CD4-positive, alpha-beta T cell treated with Interleukin-2 at 100 ng/mL for 4 hours (primary cell): ENCODE data around the gene ISYNA1.

Experiments used
- DNase-seq: peaks from one replicate; pipeline ENCODE4 v3.0.0-alpha.2; 2020; ENCODE audit warnings: low spot score

ISYNA1 gene

DNA sequence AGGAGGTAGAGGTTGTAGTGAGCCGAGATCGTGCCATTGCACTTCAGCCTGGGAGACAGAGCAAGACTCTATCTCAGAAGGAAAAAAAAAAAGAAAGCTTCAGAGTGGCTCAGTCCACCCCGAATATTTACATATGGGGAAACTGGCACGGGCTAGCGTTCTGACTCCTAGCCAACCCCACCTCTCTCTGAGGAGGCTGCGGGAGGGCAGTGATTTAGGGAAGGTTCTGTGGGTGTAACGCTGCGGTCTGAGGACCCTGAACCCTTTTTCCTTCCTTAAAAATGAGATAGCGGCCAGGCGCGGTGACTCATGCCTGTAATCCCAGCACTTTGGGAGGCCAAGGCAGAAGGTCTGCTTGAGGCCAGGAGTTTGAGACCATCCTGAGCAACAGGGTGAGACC, 45.5 kb downstream of the ISYNA1 start:
- DNase-seq = no peak

GRCh38 chr19:18391509-18392075, 46.3 kb downstream of the ISYNA1 start:
- no peak for DNase-seq

GRCh38 chr19:18390065-18390907, 47.6 kb downstream of the ISYNA1 start:
- no peak for DNase-seq

GRCh38 chr19:18389726-18390064, 48.2 kb downstream of the ISYNA1 start:
- no peak for DNase-seq

DNA sequence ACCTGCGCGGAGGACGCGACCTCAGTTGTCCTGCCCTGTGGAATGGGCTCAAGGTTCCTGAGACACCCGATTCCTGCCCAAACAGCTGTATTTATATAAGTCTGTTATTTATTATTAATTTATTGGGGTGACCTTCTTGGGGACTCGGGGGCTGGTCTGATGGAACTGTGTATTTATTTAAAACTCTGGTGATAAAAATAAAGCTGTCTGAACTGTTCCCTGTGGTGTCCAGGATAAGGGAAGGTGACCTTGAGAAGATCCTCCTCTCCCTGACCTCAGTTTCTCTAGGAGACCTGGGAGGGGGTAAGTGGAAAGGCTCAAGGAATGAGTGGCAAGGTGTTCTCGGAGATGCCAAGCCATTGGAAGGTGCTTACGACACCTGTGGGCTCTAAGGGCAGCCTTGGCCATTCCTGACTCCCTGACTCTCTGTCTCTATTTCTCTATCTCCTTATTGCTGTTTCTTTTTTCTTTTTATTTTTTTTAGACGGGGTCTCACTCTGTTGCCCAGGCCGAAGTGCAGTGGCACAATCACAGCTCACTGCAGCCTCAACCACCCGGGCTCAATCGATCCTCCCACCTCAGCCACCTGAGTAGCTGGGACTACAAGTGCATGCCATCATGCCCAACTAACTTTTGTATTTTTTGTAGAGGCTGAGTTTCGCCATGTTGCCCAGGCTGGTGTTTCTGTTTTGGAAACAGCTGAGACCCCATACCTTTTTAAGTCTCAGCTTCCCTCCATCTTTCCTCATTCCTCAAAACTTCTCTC, 48.8 kb downstream of the ISYNA1 start:
- DNase-seq = no peak

- DNase-seq = peak; percentile 84
These were observed 49.6 kb downstream of the ISYNA1 start for GRCh38 chr19:18388100-18388959.

DNA sequence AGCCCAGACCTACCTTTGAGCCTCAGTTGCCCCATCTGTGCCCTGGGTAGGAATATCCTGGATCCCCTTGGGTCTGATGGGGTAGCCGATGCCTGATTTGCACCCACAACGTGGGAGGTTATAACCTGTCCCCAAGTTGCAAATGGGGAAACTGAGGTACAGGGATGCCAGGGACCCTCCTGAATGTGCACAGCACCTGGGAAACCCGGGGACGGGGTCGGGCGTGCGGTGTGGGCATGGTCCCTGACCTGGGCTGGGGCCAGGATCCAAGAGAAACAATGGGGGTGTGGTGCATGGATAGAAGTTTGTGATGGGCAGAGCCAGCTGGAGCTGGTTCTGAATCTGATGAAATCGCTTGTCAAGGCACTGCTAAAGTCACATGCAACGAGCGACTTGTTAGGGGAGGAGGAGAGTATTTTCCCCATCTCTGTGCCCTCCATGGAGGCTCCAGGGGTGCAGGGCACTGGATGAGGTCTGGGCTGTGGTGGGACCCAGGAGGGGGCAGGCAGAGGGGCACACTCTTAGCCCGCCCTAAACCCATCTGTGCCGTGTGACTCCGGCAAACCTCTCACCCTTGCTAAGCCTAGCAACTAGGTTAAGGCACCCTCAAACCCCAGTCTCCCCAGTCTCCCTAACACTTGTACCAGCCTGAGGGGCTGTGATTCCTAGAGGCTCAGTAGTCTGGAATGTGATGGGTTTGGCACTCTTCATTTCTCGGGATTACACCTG, 51.2 kb downstream of the ISYNA1 start:
- no peak for DNase-seq

DNA sequence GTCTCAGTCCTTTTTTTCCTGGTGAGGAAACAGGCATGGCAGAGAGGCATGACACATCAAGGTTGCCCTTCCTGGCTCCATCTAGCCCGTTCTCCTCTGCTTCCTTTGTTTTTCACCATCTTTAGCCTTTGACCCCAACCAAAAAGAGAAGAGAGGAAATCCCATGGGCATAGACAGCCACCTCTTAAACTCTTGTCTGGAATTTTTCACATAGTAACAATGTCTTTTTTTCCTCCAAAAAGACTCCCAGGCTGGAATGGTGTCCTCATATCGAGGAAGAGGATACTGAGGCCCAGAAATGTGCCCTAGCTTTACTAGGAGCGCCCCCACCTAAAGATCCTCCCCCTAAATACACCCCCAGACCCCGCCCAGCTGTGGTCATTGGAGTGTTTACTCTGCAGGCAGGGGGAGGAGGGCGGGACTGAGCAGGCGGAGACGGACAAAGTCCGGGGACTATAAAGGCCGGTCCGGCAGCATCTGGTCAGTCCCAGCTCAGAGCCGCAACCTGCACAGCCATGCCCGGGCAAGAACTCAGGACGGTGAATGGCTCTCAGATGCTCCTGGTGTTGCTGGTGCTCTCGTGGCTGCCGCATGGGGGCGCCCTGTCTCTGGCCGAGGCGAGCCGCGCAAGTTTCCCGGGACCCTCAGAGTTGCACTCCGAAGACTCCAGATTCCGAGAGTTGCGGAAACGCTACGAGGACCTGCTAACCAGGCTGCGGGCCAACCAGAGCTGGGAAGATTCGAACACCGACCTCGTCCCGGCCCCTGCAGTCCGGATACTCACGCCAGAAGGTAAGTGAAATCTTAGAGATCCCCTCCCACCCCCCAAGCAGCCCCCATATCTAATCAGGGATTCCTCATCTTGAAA, 52.0 kb downstream of the ISYNA1 start, which contains the start of gene GDF15:
TSS of gene GDF15 (plus strand) at position 484 of the 868 bp plus-strand sequence. CDS start at position 516, 32 bp downstream.
- DNase-seq = no peak

GRCh38 chr19:18385359-18385674, 52.6 kb downstream of the ISYNA1 start:
- DNase-seq = no peak

DNA sequence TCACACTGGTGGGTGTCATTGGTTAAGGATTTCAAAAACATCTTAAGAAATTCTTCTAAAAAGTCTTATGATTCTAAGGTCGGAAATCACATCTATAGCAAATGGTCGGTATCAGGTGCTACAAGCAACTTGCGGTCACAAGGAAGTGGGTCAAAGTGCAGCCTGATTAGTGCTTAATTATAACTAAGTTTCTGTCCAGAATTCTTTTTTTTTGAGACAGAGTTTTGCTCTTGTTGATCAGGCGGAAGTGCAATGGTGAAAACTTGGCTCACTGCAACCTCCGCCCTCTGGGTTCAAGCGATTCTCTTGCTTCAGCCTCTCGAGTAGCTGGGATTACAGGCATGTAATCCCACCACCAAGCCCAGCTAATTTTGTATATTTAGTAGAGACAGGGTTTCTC, 53.2 kb downstream of the ISYNA1 start:
- no peak for DNase-seq
